Measurements from ENCODE around the gene IL3. TPM values are rescaled to one million over a fixed set of nuclear protein-coding genes. Genes with fewer than 3 reads are reported as not detected.
A peak's percentile ranks its signal among the peaks of the same experiment; 100 is the strongest.
"Not testable (repeated sequence)": the region's sequence is repeated elsewhere in the genome, so short reads cannot be mapped to it uniquely, and the experiment has no call there.

Gene IL3
- polyA plus RNA-seq, 4 donors: not detected

DNA sequence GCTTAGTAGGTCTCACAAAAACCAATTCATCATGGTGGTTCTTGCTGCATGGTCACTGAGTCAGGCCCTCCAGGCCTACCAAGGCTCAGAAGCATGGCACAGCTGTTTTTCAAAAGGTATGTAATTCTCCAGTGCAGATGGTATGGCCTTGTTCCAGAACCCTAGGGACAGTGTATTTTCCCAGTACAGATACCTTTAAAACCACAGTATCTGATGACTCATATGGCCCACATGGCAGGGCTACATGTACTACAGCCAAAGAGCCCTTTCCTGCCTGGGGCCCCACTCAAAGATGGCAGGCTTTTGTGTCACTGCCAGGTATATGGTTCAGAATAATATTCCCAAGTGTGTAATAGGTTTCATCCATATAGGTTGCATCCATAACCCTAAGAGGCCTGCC lies 29.7 kb downstream of the IL3 start:
- no peak for DNase-seq (ENCODE audit: low read depth in 4 of 4, low spot score in 3 of 4)

DNA sequence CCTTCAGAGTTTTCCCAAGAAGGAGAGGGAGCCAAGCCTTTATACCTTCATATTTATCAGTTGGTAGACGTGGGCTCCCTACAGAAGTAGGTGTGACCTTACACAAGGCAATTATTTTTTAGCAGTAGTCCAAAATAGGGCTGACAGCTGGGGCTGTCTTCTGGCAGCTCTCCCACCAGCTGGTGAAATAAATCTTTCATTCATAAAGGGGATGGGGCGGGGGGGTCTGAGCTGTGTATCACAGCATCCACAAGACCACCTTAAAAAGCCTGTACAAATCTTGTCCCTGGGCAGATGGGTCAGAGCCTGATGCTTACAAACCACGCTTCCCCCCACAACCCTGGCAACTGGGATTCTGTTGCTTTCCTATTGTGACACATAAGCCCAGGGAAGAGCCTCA lies 32.8 kb downstream of the IL3 start:
- DNase-seq (ENCODE audit: low read depth in 4 of 4, low spot score in 3 of 4): no peak

DNA sequence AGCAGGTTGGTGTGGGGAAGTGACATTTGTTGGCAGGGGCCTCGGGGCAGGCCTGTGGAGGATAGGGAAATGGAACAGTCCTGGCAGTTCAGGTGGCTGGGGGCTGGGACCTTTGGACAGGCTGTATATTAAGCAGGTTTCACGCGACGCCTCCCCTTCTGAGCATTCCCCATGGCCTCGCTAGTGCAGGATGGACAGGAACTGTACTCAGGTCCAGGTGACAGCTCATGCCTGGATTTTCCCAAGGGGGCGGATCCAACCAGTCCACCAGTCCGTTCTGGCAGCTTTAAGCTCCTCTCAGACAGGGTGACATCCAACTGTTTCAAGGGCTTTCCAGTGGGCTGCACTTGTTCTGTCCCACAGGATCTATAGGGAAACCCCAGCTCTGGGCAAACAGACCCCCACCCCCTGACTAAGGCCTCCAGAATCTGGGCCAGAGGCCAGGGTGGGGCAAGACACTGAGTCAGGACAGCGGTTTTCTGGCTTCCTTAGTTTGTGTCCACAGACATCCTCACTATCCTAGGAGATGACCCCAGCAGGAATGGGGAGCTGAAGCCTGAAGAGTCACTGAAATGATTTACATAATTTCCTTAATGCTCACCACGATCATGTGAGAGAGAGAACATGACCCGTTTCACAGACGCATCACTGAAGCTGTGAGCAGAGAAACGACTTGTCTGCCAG lies 34.1 kb downstream of the IL3 start:
- no peak for DNase-seq (ENCODE audit: low read depth in 4 of 4, low spot score in 3 of 4)

- DNase-seq (ENCODE audit: low read depth in 4 of 4, low spot score in 3 of 4): no peak
These were observed 34.6 kb downstream of the IL3 start for GRCh38 chr5:132095077-132095410.

GRCh38 chr5:132095424-132095972 lies 35.0 kb downstream of the IL3 start:
- no peak for DNase-seq (ENCODE audit: low read depth in 4 of 4, low spot score in 3 of 4)

DNA sequence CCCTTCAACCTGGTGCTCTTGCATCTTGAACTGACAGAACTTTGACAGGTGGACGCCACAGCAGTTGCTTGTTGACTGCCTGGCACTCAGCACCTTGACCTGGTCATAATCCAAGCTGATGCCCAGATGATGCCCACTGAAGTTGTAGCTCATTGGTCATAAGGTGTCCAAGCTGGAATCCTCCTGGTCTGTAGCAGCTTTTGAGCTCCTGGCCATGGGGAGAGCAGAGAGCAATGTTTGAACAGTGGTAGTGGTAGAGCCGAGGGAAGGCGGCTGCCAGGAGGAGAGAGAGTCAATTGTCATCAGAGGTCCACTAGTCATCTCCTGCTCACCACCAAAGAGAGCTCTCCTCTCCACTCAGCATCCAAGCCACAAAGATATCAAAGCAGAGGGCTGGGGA lies 36.4 kb downstream of the IL3 start:
- DNase-seq (ENCODE audit: low read depth in 4 of 4, low spot score in 3 of 4): no peak

DNA sequence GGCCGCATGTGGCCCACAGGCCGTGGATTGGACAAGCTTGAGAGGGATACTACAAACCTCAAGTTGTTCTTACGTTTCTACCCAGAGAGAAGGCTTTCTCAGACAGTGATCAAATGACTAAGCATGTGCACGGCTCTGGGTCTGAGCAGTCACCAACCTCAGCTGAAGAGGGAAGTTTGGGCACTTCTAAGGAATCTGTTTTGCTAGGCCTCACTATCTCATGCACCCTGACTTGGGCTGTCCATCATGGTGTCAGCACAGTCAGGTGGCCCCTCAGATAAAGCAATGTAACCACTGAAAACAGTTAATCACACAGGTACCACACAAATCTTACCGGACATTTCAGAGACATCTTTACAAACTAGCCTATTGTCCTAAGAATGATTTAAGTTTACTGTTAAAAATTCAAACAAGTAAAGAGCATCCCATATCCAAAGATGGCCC lies 37.7 kb downstream of the IL3 start:
- DNase-seq (ENCODE audit: low read depth in 4 of 4, low spot score in 3 of 4): no peak

DNA sequence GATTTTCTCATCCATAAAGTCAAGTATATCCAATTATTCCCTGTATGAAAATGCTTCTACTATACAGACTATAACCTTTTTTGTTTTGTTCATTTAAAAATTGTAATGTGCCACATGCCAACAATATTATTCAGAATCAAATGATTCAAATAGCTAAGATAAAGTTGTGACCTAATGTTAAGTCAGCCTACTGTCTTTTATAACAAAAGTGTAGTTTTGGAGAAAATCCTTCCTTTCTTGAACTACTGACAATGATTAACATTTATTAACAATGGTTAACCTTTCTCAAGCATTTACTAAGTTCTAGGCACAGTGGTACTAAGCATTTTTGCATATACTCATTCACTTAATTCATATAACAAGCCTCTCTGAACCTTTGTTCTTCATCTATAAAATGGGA lies 38.2 kb downstream of the IL3 start:
- no peak for DNase-seq (ENCODE audit: low read depth in 4 of 4, low spot score in 3 of 4)

DNA sequence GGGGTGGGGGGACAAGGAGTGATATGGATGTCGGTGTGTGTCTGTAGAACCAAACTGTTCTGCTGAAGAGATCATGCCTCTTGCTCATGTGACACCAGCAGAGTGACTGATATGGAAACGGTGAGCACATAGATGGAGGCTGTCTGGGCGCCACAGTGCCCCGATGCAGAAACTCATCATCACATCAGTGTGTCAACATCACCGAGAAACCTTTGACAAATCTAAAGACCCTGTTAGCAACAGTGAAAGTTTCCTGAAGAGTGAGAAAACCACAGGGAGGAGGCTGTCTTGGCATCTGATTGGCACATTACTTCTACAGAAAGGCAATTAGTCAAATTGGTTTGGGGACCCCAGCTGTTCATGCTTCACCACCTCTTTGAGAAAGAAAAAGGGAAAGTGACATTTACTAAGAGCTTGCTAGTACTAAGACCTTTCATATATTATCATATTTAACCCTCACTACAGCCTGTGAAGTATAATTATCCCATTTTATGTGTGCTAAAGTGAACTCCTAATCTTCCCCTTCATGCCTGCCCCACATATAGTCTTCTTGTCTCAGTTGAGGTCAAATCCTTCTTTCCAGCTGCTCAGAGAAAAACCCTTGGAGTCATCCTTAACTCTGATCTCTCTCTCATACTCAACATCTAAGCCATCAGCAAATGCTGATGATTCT lies 38.8 kb downstream of the IL3 start:
- DNase-seq (ENCODE audit: low read depth in 4 of 4, low spot score in 3 of 4): no peak

- no peak for DNase-seq (ENCODE audit: low read depth in 4 of 4, low spot score in 3 of 4)
These were observed 39.5 kb downstream of the IL3 start for GRCh38 chr5:132099905-132100304.

GRCh38 chr5:132100672-132101261 lies 40.3 kb downstream of the IL3 start:
- DNase-seq (ENCODE audit: low read depth in 4 of 4, low spot score in 3 of 4): no peak

DNA sequence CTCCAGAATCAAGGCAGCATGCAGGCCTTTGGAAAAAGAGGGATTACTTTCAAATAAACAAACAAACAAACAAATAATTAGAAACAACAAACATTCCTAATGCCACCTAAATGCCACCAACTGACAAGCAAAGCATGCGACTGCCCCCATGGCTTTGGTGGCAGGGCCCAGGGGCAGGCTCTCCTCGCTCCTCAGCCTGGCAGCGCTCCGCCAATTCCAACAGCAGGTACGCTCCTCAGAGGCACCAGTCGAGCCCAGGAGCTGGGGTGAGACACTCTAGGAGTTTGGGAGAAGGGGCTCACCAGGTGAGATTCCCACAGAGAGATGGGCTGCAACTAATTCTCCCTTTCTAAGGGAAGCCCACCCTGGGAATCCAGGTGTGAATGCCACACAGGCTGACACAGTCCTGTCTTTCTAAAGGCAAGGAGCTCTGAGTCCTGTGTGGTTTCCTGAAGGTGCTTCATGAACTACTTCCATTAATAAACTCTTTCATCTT lies 41.0 kb downstream of the IL3 start:
- DNase-seq (ENCODE audit: low read depth in 4 of 4, low spot score in 3 of 4): no peak

- no peak for DNase-seq (ENCODE audit: low read depth in 4 of 4, low spot score in 3 of 4)
These were observed 41.7 kb downstream of the IL3 start for GRCh38 chr5:132102101-132102701.

DNA sequence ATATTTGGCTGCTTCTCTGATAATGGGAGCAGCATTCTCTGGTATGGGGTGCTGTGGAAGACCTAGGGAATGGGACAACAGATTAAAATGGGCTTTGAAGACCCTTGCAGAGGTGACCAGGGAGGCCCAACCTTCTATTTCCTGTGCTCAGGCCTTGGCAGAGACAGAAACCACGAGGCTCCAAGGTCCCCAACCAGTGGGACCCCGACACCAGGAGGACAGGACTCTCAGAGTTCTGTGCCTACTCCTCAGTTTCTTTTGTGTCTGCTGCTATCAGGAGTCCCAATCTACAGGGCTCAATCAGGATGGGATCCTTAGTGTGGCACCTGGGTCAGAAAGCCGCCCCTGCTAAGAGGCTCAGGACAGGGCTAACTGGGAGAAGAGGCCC lies 42.5 kb downstream of the IL3 start:
- DNase-seq (ENCODE audit: low read depth in 4 of 4, low spot score in 3 of 4): no peak

DNA sequence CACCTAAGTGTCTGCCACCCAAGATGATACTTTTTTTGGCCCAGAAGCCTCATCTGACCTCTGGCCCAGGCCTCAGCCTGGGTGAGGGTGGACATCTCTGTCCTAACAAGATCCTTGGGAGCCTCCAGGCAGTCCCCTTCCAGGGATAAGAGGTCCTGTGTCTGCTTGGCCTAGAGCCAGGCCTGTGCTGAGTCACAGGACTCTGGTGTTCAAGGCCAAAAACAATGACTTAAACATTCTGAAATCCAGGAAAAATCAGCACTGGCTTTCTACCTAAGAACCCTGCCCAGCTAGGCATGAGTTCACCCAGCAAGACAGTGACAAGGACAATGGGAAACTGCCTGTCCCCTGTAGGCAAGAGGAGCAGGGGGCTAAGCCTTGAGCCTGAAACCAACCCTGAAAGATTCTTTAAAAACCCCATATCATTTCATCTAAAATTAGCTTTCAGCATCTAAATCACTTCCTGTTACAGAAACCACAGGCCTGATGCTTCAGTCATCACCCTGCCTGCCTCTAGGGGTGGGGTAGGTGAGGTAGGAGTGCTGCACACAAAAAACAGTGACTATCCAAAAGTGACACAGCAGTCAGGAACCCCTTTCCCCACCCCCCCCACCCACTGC lies 43.0 kb downstream of the IL3 start:
- DNase-seq (ENCODE audit: low read depth in 4 of 4, low spot score in 3 of 4): peak in 1 of 4 donors; percentile 16

- DNase-seq (ENCODE audit: low read depth in 4 of 4, low spot score in 3 of 4): no peak
These were observed 43.5 kb downstream of the IL3 start for GRCh38 chr5:132103969-132104391.

DNA sequence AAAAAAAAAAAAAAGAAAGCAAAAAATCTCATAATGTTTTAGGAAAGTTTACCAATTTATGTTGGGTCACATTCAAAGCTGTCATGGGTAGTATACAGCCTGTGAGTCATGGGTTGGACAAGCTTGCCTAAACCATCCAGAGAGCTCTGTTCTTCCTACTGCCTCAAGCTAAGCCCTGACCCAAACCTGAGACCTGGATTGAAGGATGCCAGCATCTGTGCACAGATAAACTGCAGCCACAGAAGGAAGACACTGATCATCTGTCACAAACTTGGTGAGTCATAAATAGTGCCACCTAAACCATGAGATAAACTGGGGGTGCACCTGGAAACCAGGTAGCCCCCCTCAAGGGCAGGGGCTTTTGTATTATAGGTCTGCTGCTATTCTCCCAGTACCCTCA lies 44.1 kb downstream of the IL3 start:
- no peak for DNase-seq (ENCODE audit: low read depth in 4 of 4, low spot score in 3 of 4)

DNA sequence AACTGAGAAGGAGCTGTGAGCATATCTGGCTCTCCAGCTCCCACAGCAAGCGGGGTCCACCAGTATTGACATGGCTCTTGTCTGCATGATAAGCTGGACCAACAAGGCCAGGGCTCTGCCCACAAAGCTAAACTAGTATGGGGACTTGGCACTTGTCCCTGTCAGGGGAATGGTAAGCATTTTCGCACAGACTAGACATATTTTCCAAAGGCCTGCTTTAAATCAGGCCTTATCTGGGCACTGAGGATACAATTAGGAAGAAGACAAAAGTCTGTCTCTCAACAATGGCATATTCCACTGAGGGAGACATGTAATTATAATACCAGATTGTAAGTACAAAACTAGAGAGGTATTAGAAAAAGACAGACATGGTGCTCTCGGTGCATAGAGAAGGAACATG lies 45.2 kb downstream of the IL3 start:
- no peak for DNase-seq (ENCODE audit: low read depth in 4 of 4, low spot score in 3 of 4)

- not testable (repeated sequence) for DNase-seq (ENCODE audit: low read depth in 4 of 4, low spot score in 3 of 4)
These were observed 48.0 kb downstream of the IL3 start for GRCh38 chr5:132108495-132108894.

DNA sequence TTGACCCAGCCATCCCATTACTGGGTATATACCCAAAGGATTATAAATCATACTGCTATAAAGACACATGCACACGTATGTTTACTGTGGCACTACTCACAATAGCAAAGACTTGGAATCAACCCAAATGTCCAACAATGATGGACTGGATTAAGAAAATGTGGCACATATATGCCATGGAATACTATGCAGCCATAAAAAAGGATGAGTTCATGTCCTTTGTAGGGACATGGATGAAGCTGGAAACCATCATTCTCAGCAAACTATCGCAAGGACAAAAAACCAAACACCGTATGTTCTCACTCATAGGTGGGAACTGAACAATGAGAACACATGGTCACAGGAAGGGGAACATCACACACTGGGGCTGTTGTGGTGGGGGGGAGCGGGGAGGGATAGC lies 48.5 kb downstream of the IL3 start:
- DNase-seq (ENCODE audit: low read depth in 4 of 4, low spot score in 3 of 4): not testable (repeated sequence)

GRCh38 chr5:132109494-132110053 lies 49.1 kb downstream of the IL3 start:
- no peak for DNase-seq (ENCODE audit: low read depth in 4 of 4, low spot score in 3 of 4)
